HTERT RPE-1 (cell line): Measurements from ENCODE around the gene JAK1.

Source experiments
- in situ Hi-C: fragments of 300-500 bp; cut with MboI; formaldehyde crosslinking; loops from 4 replicates; pipeline ENCODE4 v1.14.3; 2020; ENCODE audit warnings: low sequenced_read_pairs

JAK1 gene

GRCh38 chr1:64801851-64802523 is 164.4 kb downstream of the JAK1 start:
- in situ Hi-C loops: no loop called here

GRCh38 chr1:64798872-64799271 is 167.5 kb downstream of the JAK1 start:
- in situ Hi-C loops: no loop called here

GRCh38 chr1:64790832-64791487 is 175.4 kb downstream of the JAK1 start:
- in situ Hi-C loops: no loop called here
